ENCODE measurements around the gene NOXRED1.

DNA sequence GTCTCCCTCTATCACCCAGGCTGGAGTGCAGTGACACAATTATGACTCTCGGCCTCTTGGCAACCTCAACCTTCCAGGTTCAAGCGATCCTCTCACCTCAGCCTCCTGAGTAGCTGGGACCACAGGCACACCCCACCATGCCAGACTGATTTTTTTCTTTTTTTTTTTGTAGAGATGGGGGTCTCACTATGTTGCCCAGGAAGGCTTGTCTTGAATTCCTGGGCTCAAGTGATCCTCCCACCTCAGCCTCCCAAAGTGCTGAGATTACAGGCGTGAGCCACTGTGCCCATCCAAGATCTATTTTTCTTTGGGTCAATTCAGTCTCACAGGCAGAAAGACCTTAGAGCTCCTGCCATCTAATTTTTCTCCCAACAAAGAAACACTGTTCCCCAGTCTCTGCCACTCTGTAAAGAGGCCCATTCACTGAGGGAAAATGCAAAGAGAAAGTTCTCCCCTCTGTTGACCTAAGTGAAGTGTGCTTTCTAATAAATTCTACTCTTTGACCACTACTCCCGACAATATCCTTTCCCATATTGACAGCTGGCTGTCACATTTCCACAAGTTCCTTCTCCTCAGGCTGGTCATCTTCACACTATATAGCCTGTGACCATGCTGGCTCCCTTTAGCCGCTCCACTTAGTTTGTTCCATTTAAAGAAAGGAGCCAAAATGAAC is 69.7 kb downstream of the NOXRED1 start:
- TF ChIP-seq CTCF (IDR thresholded peaks at IDR 0.05) = no peak
- TF ChIP-seq SIN3A (IDR thresholded peaks at IDR 0.05; ENCODE audit: borderline replicate concordance, insufficient read depth, low read depth, low read length) = no peak
- TF ChIP-seq, protein P1, sequence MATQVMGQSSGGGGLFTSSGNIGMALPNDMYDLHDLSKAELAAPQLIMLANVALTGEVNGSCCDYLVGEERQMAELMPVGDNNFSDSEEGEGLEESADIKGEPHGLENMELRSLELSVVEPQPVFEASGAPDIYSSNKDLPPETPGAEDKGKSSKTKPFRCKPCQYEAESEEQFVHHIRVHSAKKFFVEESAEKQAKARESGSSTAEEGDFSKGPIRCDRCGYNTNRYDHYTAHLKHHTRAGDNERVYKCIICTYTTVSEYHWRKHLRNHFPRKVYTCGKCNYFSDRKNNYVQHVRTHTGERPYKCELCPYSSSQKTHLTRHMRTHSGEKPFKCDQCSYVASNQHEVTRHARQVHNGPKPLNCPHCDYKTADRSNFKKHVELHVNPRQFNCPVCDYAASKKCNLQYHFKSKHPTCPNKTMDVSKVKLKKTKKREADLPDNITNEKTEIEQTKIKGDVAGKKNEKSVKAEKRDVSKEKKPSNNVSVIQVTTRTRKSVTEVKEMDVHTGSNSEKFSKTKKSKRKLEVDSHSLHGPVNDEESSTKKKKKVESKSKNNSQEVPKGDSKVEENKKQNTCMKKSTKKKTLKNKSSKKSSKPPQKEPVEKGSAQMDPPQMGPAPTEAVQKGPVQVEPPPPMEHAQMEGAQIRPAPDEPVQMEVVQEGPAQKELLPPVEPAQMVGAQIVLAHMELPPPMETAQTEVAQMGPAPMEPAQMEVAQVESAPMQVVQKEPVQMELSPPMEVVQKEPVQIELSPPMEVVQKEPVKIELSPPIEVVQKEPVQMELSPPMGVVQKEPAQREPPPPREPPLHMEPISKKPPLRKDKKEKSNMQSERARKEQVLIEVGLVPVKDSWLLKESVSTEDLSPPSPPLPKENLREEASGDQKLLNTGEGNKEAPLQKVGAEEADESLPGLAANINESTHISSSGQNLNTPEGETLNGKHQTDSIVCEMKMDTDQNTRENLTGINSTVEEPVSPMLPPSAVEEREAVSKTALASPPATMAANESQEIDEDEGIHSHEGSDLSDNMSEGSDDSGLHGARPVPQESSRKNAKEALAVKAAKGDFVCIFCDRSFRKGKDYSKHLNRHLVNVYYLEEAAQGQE (IDR thresholded peaks at IDR 0.05; ENCODE audit: insufficient read depth in 1 of 2, low read depth in 2 of 2, low read length in 1 of 2) = no peak
- no peak for TF ChIP-seq TCF7L2 (IDR thresholded peaks at IDR 0.05; ENCODE audit: low read depth, low read length)
